ENCODE data around the gene PAX7.

The PAX7 gene

DNA sequence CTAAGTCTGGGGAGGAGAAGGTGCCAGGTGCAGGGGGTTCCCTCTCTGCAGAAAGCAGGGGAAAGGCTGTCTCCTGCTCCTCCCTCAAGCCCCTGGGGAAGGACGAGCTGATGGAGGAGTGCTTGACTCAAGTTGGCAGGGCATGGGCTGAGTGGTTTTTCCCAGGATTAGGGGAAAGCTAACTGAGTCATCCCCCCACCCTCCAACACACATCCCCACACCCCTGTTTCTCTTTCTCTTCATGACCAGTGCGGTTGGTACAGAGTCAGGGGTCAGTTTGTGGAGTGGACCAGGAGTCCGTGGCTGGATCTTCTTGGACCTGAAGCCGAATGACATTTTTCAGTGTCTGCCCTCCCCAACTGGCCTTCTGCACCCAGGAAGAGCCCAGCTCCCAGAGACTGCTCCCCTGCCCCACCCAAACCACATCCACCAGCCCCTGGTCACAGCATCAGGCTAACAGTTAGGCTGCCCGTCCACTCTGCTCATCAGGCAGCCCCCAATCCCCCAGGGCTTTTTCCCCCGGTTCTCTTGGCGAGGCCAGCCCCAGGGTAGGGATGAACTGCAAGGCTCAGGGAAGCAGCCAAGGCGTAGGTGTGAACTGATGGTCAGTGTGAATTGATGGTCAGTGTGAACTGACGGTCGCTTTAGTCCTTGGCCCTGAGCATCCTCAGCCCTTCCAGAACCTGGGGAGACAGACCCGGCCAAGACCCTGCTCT lies 81.0 kb downstream of the PAX7 start:
- no peak for DNase-seq

DNA sequence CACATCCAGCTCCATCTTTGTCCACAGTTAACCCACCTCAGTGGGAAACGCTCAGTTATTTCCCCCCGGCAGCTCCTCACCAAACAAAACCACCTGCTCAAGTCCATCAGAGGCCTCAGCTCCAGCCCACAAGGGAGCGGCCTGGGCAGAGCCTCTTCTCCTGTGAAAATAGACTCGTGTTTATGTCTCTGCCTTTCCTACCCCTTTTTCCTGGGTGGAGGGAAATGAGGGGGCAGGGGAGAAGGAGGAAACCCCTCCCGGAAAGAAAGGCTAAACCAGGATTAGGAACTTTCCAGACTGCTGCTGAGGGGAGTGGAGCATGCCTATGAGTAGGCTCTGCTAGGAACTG lies 81.6 kb downstream of the PAX7 start:
- no peak for DNase-seq

DNA sequence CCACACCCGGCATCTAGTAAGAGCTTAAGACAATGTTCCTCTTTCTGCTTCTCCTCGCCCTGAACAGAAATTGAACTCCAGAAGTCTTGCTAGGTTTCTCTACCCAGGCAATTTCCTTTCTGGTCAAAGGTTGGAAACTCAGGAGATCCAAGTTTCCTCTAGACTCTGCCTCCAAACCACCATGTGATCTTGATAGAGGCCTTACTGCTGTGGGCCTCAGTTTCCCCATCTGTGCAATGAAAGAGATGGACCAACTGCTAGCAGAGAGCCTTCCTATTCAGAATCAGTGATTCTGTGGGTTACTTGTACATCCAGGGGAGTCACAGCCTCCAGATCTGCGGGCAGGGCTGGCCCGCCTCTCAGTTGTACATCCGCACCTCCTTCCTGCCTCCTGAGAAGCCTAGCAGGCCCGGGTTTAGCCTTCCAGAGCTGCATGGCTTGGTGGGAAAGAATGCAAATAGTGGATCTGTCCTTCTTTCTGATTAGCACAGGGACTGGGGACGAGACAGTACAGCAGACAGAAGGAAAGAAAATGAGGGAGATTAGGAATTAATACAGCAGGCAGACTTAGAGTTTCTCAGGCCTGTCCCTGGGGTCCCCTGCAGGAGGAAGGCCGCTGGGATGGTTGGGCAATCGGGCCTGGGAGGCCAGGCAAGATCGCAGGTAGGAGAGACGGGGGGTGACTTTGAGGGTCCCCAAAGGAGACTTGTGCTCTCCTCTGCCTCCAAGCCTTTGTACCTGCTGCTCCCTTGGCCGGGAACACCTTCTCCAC lies 83.9 kb downstream of the PAX7 start:
- no peak for DNase-seq

GRCh38 chr1:18716112-18716784 lies 85.6 kb downstream of the PAX7 start:
- no peak for DNase-seq

GRCh38 chr1:18716785-18717678 lies 86.4 kb downstream of the PAX7 start:
- DNase-seq: no peak

DNA sequence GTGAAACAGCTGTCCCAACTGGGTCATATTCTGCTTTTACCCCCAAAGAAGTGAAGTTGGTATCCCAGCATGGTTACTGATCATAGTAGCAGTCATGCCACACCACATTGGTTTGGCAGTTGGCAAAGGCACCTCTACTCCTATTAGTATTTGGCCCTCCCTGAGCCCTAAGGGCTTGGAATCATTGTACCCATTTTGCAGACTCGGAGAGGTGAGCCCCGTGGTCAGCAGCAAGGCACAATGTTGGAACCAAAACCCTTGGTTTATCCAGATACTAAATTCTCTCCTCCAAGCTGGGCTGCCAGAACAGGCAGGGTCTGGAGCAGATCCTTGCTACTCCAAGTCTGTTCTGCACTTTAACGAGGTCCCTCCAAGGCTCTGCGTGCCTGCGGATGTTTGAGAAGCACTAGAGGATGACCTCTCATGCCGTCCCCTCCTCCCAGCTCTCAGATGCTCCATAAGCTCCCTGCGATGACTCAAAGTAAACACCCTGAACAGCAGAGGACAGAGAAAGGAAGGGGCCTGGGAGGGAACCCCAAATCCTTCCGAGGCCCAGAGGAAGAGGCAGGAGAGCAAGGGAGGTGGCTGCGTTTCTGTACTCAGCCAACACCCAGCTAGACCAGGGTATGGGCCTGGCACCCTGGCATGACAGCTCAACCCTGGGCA lies 89.3 kb downstream of the PAX7 start:
- peak; percentile 42 for DNase-seq

- no peak for DNase-seq
These were observed 90.4 kb downstream of the PAX7 start for GRCh38 chr1:18721041-18721440.

DNA sequence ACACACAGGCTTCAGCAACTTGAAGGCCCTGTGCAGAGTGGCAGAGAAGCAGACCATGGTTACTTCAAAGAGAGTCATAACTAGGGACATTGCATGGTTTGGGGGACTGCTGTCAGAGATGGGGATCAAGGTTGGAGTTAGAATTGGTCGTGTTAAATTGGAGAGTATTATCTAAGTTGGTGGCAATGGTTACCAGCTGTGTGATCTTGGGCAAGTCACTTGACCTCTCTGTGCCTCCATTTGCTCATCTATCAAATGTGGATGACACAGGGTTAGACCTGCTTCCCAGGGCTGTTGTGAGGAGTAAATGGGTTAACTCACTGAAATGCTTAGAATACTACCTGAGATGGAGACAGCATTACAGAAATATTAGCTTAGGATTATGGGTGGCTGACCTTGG lies 91.1 kb downstream of the PAX7 start:
- DNase-seq: no peak

GRCh38 chr1:18722270-18722669 lies 91.6 kb downstream of the PAX7 start:
- DNase-seq: no peak

DNA sequence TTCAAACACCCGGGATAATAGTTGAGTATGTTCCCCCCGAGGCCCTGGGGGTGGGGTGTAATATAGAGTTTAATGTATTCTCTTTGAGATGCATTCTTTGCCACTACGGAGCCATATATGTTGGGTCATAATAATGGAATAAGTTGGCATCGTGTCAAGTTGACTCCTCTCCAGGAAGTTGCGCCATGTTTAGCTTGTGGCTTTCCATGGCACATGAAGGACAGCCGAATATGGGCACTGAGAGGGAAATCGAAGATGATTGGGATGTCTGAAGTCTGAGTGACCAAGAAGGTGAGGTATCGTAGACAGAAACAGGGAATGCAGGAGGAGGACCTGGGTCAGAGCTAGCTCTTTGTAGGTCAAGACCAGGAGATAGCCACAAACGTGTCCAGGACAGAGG lies 92.6 kb downstream of the PAX7 start:
- no peak for DNase-seq

DNA sequence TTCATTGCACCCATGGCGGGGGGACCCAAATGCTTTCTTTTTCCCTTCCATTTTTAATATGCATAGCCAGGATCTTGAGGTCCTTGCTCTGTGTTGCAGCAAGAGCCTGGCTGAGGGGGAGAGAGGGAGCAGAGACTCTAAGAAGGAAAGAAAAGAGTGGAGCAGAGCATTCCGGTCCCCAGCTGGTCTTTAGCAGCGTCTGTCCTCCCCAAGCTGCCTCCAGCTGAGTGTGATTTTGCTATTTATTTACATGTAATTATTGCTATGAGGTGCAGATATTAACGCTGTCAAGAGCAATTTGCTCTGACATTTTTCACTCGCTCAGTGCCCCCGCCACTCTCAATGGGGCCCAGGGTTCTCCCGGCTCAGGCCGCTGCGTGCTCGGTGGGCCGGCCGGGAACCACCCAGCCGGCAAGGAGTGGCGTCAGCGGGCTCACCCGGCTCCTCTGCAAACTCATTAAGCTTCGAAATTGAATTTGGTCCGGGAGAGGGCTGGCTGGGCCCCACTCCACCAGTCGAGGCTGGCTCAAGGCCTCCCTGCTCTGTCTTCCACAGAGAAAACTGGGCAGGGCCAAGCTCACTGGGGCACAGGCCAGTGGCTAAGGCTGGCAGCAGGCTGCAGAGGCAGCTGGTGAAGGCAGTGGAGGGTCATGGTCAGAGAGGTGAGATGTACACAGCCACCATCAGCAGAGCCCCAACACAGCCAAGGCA lies 93.2 kb downstream of the PAX7 start:
- DNase-seq: no peak

- no peak for DNase-seq
These were observed 94.2 kb downstream of the PAX7 start for GRCh38 chr1:18724801-18725200.

DNA sequence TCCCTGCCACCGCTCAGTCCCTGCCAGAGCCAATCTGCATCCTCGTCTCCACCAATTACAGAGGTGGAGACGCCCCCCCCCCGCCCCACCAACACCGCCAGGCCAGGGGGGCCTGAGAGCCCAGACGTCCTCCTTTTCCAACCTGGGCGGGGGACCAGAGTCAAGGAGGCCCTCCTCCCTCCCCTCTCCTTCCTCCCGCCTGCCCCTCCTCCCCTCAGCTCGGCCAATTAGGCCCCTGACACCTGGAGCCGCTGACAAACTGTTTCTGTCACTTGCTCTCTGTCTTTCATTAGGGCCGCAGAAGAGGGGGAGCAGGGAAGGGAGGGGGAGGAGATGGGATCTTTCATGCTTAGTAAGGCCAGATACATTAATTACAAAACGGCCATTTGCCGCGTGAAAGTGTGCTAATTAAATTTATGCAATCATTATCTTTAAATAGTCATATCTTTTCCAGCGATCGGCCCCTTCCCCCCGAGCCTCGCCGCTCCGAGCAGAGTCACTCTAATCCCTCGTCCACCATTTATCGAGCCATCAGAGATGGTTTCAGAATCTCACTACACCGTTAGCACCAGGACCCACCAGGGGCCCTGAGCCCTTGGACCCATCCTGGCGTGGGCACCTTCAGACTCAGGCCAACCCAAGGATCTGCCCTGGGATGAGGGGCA lies 94.7 kb downstream of the PAX7 start:
- DNase-seq: no peak

DNA sequence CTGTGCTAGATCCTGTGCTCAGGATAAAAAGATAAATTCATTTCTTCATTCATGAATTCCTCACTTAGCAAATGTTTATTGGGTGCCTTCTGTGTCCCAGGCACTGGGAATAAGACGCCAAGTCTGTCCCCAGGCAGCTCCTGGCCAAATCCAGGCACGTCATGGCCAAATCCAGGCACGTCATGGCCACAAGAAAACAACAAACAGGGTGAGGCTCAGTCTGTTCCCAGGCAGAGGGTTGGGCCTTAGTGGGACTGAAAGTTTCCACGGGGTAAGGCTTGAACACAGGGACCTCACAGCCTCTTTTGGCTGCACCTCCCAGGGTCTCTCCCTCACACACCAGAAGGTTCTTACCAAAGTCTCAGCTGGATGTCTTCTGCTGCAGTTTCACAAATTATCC lies 95.7 kb downstream of the PAX7 start:
- no peak for DNase-seq

GRCh38 chr1:18727956-18728355 lies 97.3 kb downstream of the PAX7 start:
- no peak for DNase-seq

- no peak for DNase-seq
These were observed 99.7 kb downstream of the PAX7 start for GRCh38 chr1:18730321-18730720.

DNA sequence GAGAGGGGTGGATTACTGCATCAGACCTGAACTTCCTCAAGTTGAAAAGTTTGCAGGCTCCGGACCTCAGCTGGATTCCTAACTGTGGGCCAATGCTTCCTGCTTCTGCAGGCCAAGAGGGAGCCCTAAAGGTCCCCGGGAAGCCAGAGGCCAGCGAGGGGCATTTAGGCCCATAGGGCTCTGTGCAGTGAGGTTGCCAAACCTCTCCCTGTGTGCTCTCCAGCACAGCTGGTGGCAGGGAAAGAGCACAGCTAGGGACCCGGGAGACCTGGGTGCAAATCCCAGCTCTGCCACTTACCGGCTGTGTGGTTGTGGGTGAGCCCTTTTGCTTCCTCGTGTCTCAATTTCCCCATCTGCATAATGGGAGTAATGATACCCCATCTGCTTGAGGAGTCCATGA lies 100.5 kb downstream of the PAX7 start:
- DNase-seq: no peak

DNA sequence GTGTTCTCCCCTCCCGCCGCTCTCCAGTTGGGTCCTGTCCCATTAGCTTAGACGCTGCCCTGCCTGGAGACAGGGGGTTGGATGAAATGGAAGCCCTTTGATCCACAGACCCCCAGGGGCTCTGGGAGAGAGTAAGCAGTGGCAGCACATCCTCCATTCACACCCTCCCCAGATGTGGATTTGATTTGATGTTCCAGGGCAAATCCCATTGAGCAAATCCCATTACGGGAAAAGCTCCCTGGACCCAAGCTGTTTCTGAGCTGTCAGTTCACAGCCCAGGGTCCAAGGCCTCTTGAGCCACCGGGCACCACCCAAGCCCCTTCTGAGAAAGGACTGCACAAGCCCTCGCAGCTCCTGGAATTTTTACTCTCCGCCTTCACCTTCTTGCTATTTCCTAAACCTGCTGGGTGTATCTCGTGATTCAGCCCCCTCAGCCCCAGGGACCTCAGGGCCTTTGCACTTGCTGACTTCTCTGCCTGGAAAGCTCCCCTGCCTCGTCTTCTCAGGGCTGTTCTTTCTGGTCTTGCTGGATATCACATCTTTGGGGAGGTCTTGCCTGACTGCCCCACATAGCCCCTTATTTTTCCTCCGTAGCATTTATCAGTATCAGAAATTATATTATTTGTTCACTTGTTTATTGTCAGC lies 101.1 kb downstream of the PAX7 start:
- no peak for DNase-seq

DNA sequence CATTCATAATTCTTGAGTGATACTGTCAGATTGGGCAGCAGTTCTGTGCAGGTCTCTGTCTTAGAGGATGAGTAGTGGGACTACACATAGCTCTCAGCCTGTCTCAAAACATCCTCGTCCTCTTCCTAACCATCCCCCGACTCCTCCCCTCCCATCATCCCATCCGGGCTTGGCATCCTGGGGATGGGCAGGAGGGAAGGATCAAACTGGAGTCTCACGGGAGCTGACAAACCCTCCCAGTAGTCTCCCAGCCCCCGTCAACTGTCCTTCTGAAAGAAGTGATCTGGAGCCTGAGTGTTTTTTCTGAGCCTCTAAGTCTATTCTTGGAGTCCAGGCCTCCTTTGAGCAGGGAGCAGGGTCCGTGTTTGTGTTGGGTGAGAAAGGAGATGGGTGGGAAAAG lies 102.0 kb downstream of the PAX7 start:
- DNase-seq: no peak

DNA sequence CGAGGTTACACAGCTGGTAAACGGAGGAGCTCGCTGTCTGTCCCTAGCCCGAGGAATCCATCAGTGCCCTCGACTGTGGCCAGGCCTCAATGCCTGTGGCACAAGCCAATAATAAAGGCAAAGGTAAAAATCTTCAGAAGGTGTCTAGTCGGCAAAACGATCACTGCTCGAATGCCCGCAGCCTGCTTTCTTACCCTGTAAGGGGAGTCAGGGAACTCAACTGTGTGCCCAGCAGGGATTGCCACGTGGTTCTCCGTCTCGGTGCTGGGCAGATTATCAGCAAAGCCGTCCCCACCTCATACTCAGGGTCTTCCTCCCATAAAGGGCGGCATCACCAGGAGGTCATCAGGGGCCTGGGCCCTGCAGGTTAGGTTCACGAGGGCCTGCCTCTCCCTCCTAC lies 103.4 kb downstream of the PAX7 start:
- DNase-seq: no peak
